GM23338 (cell line): ENCODE measurements around the gene OTOG. TPM values are rescaled to one million over a fixed set of nuclear protein-coding genes. Genes with fewer than 3 reads are reported as not detected.
A peak's percentile ranks its signal among the peaks of the same experiment; 100 is the strongest.

Source experiments
- ATAC-seq: fragments of 200-7000 bp; cut with Tn5 transposase; 3 replicates; pipeline ENCODE4 v1.9.1; 2020
- DNase-seq: peaks from one replicate; pipeline ENCODE4 v3.0.0-alpha.2; 2015; ENCODE audit warnings: low spot score
- H2AFZ ChIP-seq: fragments of 200-600 bp; sonication (generic); 2 replicates; pipeline ENCODE4 v1.8.0; 2016; ENCODE audit warnings: antibody characterized with exemption, mild to moderate bottlenecking, moderate library complexity
- H3F3A ChIP-seq: fragments of 200-600 bp; sonication (generic); replicated peaks from 2 replicates; pipeline ENCODE4 v1.8.0; 2017; ENCODE audit warnings: antibody characterized with exemption, mixed run types, low read depth
- H3K27ac ChIP-seq: fragments of 200-600 bp; sonication (generic); 2 replicates; pipeline ENCODE4 v1.6.1; 2016; ENCODE audit warnings: low read depth
- H3K27me3 ChIP-seq: fragments of 200-600 bp; sonication (generic); 2 replicates; pipeline ENCODE4 v1.8.0; 2016; ENCODE audit warnings: mild to moderate bottlenecking, mixed run types, moderate library complexity; ENCODE audit not compliant: insufficient read depth
- H3K36me3 ChIP-seq: fragments of 200-600 bp; sonication (generic); 2 replicates; pipeline ENCODE4 v1.8.0; 2016; ENCODE audit warnings: mild to moderate bottlenecking; ENCODE audit not compliant: insufficient read depth
- H3K4me1 ChIP-seq: fragments of 200-600 bp; sonication (generic); 2 replicates; pipeline ENCODE4 v1.8.0; 2016; ENCODE audit warnings: mild to moderate bottlenecking, moderate library complexity; ENCODE audit not compliant: insufficient read depth
- H3K4me2 ChIP-seq: fragments of 200-600 bp; sonication (generic); 2 replicates; pipeline ENCODE4 v1.7.1; 2017; ENCODE audit warnings: mixed run types
- H3K4me3 ChIP-seq: fragments of 200-600 bp; sonication (generic); 2 replicates; pipeline ENCODE4 v1.6.1; 2016; ENCODE audit warnings: mixed run types
- H3K79me2 ChIP-seq: fragments of 200-600 bp; sonication (generic); replicated peaks from 2 replicates; pipeline ENCODE4 v1.8.0; 2017; ENCODE audit warnings: mild to moderate bottlenecking; ENCODE audit not compliant: insufficient read depth
- H3K9me2 ChIP-seq: fragments of 200-600 bp; sonication (generic); 2 replicates; pipeline ENCODE4 v1.8.0; 2017; ENCODE audit not compliant: insufficient read depth
- H4K20me1 ChIP-seq: fragments of 200-600 bp; sonication (generic); replicated peaks from 2 replicates; pipeline ENCODE4 v1.8.0; 2017; ENCODE audit warnings: mild to moderate bottlenecking; ENCODE audit not compliant: insufficient read depth
- H3K27ac Mint-ChIP-seq: 2 replicates; pipeline ENCODE4 v1.8.0; 2020; ENCODE audit warnings: inconsistent platforms, mild to moderate bottlenecking, moderate library complexity, mixed read lengths
- H3K27me3 Mint-ChIP-seq: 3 replicates; pipeline ENCODE4 v1.8.0; 2022; ENCODE audit warnings: low read depth, mild to moderate bottlenecking, moderate library complexity, mixed read lengths, inconsistent platforms; ENCODE audit not compliant: insufficient read depth, poor library complexity
- H3K36me3 Mint-ChIP-seq: 3 replicates; pipeline ENCODE4 v1.8.0; 2021; ENCODE audit warnings: low read depth, mild to moderate bottlenecking, inconsistent platforms, moderate library complexity, mixed read lengths
- H3K4me1 Mint-ChIP-seq: 3 replicates; pipeline ENCODE4 v1.8.0; 2020; ENCODE audit warnings: mild to moderate bottlenecking, inconsistent platforms, mixed read lengths
- H3K4me3 Mint-ChIP-seq: 3 replicates; pipeline ENCODE4 v1.8.0; 2021; ENCODE audit warnings: moderate library complexity, mild to moderate bottlenecking, inconsistent platforms, mixed read lengths
- H3K9me3 Mint-ChIP-seq: 3 replicates; pipeline ENCODE4 v1.8.0; 2020; ENCODE audit warnings: moderate library complexity, mild to moderate bottlenecking, inconsistent platforms, mixed read lengths
- CTCF ChIP-seq, 2 experiments: fragments of 200-600 bp in 1 of 2; sonication (generic) in 1 of 2; conservative IDR thresholded peaks; 2 replicates each; pipeline versions ENCODE4 v1.5.1 to v1.6.1; 2016 to 2017; ENCODE audit warnings: antibody characterized with exemption in 2 of 2, low read depth in 2 of 2, mild to moderate bottlenecking in 2 of 2, moderate library complexity in 1 of 2
- EZH2 ChIP-seq: fragments of 200-600 bp; sonication (generic); IDR thresholded peaks from one replicate; pipeline ENCODE4 v1.8.0; 2017; ENCODE audit warnings: antibody characterized with exemption, mild to moderate bottlenecking, low read depth; ENCODE audit not compliant: unreplicated experiment
- POLR2AphosphoS5 ChIP-seq: IDR thresholded peaks from 2 replicates; pipeline ENCODE4 v1.6.1; 2016; ENCODE audit warnings: antibody characterized with exemption, low read depth
- ZNF114 ChIP-seq: fragments of 250-450 bp; sonication (Bioruptor Pico); IDR thresholded peaks from 2 replicates; pipeline ENCODE4 v1.5.0; 2020; ENCODE audit warnings: mild to moderate bottlenecking, moderate library complexity
- ZNF462 ChIP-seq: fragments of 250-450 bp; sonication (Bioruptor Pico); IDR thresholded peaks from 2 replicates; pipeline ENCODE4 v1.5.0; 2020; ENCODE audit warnings: mild to moderate bottlenecking, moderate library complexity
- polyA plus RNA-seq: library from polyadenylated mRNA; unstranded; fragments of >200 nt; fragmentation: Nextera tagmentation; extraction: Ambion mirVana; gene quantifications from 2 replicates; pipeline ENCODE4 v1.2.1, GENCODE V29; 2016
- total RNA-seq: library from RNA; depleted of rRNA; stranded (reverse); fragments of >200 nt; shearing (Covaris generic); gene quantifications from 2 replicates; pipeline ENCODE4 v1.2.3, GENCODE V29; 2014

Gene OTOG
- total and polyA plus RNA-seq, 2 experiments from 2014 or later = 0.40 to 0.52 TPM

GRCh38 chr11:17599460-17599925 is 52.4 kb downstream of the OTOG start (continued):
- TF ChIP-seq ZNF462 (CRISPR knock-in tag) = no peak
- no peak for TF ChIP-seq POLR2AphosphoS5

GRCh38 chr11:17600316-17601255 is 53.5 kb downstream of the OTOG start:
- H3K4me3 ChIP-seq = no peak overlapping the region
- H3K27ac ChIP-seq = no peak overlapping the region
- H3K27me3 Mint-ChIP-seq = peaks cover 9% of the 10 kb centered on the region
- no peaks in the 10 kb centered on the region for H4K20me1 ChIP-seq
- H3K27ac Mint-ChIP-seq = no peak overlapping the region
- peak; percentile 37 for ATAC-seq
- H3K4me2 ChIP-seq = peak overlapping the region; percentile 55; the same call in 1 of the 2 replicates
- DNase-seq = peak; percentile 21
- no peak overlapping the region for H2AFZ ChIP-seq
- no peak overlapping the region for H3K4me3 Mint-ChIP-seq
- H3K36me3 ChIP-seq = no peaks in the 10 kb centered on the region
- H3K79me2 ChIP-seq = no peaks in the 10 kb centered on the region
- H3F3A ChIP-seq = no peaks in the 10 kb centered on the region
- no peaks in the 10 kb centered on the region for H3K36me3 Mint-ChIP-seq
- no peaks in the 10 kb centered on the region for H3K9me3 Mint-ChIP-seq
- no peaks in the 10 kb centered on the region for H3K4me1 ChIP-seq
- no peaks in the 10 kb centered on the region for H3K27me3 ChIP-seq
- no peaks in the 10 kb centered on the region for H3K9me2 ChIP-seq
- peaks cover 11% of the 10 kb centered on the region for H3K4me1 Mint-ChIP-seq
- no peak for TF ChIP-seq POLR2AphosphoS5
- TF ChIP-seq ZNF462 (CRISPR knock-in tag) = no peak
- no peak for TF ChIP-seq ZNF114 (CRISPR knock-in tag)
- no peak for TF ChIP-seq EZH2
- TF ChIP-seq CTCF (conservative IDR thresholded peaks at IDR 0.05; ENCODE audit: low read depth in 2 of 2) = no peak
